ENCODE results near the gene ARHGAP27.
"Not testable (repeated sequence)": the region's sequence is repeated elsewhere in the genome, so short reads cannot be mapped to it uniquely, and the experiment has no call there.

ARHGAP27 gene

GRCh38 chr17:45449708-45450329, 17.1 kb upstream of the ARHGAP27 start:
- H3K27me3 Mint-ChIP-seq, H3K4me3 Mint-ChIP-seq, H3K9me3 Mint-ChIP-seq, DNase-seq, H3K27ac Mint-ChIP-seq: not testable (repeated sequence)
- peaks cover 13% of the 10 kb centered on the region for H3K4me1 Mint-ChIP-seq (ENCODE audit: low read depth)
- peaks cover 43% of the 10 kb centered on the region for H3K36me3 Mint-ChIP-seq (ENCODE audit: low read depth)

- Mint-ChIP-seq H3K4me1 (ENCODE audit: low read depth) (peaks cover 14% of the 10 kb centered on the region), H3K36me3 (ENCODE audit: low read depth) (peaks cover 38% of the 10 kb centered on the region)
- DNase-seq, H3K9me3 Mint-ChIP-seq, H3K27ac Mint-ChIP-seq, H3K4me3 Mint-ChIP-seq, H3K27me3 Mint-ChIP-seq: not testable (repeated sequence)
Measured at GRCh38 chr17:45449260-45449659, 16.6 kb upstream of the ARHGAP27 start.

- H3K27me3 Mint-ChIP-seq, H3K9me3 Mint-ChIP-seq, H3K4me3 Mint-ChIP-seq, H3K27ac Mint-ChIP-seq, DNase-seq: not testable (repeated sequence)
- H3K36me3 Mint-ChIP-seq (ENCODE audit: low read depth) = peaks cover 37% of the 10 kb centered on the region
- peaks cover 14% of the 10 kb centered on the region for H3K4me1 Mint-ChIP-seq (ENCODE audit: low read depth)
Measured at GRCh38 chr17:45448483-45448882, 15.8 kb upstream of the ARHGAP27 start.

DNA sequence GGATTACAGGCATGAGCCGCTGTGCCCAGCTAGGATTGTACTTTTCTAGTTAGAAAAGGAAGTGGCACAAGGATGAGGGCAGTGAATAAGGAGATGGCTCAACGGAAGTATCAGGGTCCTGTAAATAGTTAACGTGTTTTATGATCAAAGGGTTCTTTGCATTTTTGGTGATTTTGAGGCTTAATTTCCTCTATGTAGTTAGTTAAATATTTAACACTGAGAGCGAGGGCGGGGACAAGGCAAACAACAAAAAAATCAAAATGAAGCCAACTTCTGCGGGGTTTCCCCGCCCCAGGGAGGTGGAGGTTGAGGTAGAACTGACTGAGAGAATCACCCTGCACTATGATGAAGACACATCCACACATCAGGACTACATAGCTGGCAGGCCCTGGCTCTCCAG, 15.4 kb upstream of the ARHGAP27 start:
- H3K27me3 Mint-ChIP-seq, H3K4me3 Mint-ChIP-seq, DNase-seq, H3K9me3 Mint-ChIP-seq, H3K27ac Mint-ChIP-seq: not testable (repeated sequence)
- Mint-ChIP-seq H3K36me3 (ENCODE audit: low read depth) (peaks cover 37% of the 10 kb centered on the region), H3K4me1 (ENCODE audit: low read depth) (peaks cover 14% of the 10 kb centered on the region)

GRCh38 chr17:45447650-45448049, 15.0 kb upstream of the ARHGAP27 start:
- H3K36me3 Mint-ChIP-seq (ENCODE audit: low read depth) = peaks cover 34% of the 10 kb centered on the region
- peaks cover 14% of the 10 kb centered on the region for H3K4me1 Mint-ChIP-seq (ENCODE audit: low read depth)
- H3K4me3 Mint-ChIP-seq, H3K27ac Mint-ChIP-seq, DNase-seq, H3K9me3 Mint-ChIP-seq, H3K27me3 Mint-ChIP-seq: not testable (repeated sequence)

DNA sequence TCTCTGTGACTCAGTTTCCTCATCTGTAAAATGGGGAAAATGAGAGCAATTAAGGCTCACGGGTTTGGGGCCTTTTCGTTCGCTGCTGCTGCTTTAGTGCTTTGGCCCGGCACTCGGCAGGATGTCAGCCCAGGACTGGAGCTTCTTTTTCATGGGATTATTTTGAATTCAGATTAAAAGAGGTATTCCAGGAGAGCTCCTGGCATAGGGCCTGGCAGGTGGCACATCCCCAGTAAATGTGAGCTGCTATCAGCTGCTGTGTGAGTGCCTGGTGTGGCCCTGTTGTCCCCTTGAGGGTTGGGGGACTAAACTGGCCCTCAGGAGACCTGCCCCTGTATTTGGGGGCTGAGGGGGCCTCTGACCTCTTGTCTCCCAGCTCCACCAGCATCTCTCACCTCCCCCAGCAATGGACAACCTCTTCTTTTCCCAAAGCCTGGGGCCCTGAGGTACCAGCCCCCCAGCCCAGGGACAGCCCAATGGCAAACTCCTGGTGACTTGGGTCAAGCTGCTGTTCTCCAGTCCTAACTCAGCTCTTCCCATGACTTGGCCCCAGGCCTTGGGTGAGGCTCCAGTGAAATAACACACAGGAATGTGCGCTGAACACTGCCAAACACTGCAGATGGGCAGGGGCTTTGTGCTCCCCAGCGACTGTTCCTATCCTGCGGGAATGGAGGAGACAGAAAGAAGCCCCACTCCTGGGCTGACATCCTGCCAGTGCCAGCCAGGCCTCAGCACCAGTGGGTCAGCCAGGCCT, 14.4 kb upstream of the ARHGAP27 start:
- H3K27me3 Mint-ChIP-seq, H3K4me3 Mint-ChIP-seq, DNase-seq, H3K27ac Mint-ChIP-seq, H3K9me3 Mint-ChIP-seq: not testable (repeated sequence)
- Mint-ChIP-seq H3K4me1 (ENCODE audit: low read depth) (peaks cover 14% of the 10 kb centered on the region), H3K36me3 (ENCODE audit: low read depth) (peaks cover 33% of the 10 kb centered on the region)

DNA sequence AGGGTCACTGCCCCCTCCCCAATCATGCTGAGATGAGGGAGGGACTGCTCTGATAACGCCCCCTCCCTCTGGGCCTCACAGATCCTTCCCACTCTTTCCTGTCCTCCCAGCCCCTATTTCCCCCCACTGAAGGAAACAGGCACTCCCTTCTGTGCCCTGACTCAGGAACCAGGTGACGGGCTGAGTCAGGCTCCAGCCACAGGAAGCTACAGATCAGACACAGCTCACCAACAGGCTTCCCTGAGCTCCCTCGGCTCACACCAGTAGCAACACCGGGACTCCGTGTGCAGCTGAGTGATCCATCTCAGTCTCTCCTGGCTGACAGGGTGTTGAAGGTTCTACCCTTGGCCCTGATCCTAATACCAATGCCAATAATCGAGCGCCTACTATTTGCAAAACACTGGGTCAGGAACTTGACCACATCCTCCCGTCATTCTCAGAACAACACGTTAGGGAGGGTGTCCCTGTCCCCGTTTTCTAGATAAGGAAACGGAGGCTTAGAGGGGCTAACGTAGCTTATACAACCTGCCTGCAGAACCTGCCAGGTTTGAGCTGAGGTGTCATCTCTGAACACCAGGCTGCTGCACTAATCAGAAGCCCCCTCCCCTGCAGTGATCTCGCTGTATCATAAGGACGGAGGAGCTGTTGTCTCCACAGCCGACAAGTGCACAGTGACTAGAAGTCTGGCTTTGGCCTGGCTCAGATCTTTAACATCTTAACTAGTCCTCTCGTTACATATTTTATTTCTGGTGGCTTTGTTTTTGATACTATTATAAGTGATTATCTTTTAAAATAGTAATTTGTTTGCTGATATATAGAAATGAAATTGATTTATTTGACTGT, 13.5 kb upstream of the ARHGAP27 start:
- Mint-ChIP-seq H3K27ac (peak overlapping the region; percentile 81), H3K36me3 (ENCODE audit: low read depth) (peaks cover 33% of the 10 kb centered on the region), H3K4me3 (peak overlapping the region; percentile 31), H3K4me1 (ENCODE audit: low read depth) (peaks cover 20% of the 10 kb centered on the region)
- H3K27me3 Mint-ChIP-seq, H3K9me3 Mint-ChIP-seq: not testable (repeated sequence)
- peak; percentile 54 for DNase-seq

DNA sequence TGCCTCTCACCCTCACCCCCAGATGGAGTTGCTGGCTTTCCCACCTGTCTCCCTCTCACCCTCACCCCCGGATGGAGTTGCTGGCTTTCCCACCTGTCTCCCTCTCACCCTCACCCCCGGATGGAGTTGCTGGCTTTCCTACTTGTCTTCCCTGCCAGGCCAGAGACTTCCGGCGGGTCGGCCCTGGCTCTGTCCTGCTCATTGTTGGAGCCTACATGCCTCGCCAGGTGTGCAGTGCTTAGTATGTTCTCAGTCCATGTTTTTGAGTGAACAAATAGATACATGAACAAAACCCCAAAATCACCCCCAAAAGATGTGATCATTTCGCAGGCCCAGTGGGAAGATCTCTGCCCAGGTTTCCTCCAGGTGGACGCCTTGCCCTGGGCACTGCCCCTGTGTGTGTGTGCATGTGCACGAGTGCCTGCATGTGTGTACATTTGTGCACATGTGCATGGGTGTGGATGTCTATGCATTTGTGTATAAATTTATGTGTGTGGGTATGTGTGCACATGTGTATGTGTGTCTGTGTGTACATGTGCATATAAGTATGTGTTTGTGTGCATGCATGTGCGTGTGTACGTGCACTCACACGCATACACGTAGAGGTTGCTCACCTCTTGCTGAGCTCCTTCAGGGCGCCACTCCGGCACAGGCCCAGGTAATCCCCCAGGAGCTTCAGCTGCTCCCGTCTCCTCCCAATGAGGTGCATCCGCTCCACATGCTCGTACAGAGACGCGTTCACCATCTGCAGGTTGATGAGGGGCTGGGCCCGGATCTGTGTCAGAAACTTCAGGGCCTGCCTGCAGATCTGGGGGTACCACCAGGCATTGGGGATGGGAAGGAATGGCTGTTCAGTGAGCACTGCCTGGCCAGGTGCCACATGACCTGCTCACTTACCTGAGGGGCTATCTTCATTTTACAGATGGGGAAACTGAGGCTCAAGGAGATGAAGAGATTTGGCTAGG, 12.5 kb upstream of the ARHGAP27 start:
- Mint-ChIP-seq H3K4me1 (ENCODE audit: low read depth) (peaks cover 29% of the 10 kb centered on the region), H3K36me3 (ENCODE audit: low read depth) (peaks cover 28% of the 10 kb centered on the region), H3K27ac (peak overlapping the region; percentile 66)
- H3K4me3 Mint-ChIP-seq, H3K9me3 Mint-ChIP-seq, H3K27me3 Mint-ChIP-seq, DNase-seq: not testable (repeated sequence)

DNA sequence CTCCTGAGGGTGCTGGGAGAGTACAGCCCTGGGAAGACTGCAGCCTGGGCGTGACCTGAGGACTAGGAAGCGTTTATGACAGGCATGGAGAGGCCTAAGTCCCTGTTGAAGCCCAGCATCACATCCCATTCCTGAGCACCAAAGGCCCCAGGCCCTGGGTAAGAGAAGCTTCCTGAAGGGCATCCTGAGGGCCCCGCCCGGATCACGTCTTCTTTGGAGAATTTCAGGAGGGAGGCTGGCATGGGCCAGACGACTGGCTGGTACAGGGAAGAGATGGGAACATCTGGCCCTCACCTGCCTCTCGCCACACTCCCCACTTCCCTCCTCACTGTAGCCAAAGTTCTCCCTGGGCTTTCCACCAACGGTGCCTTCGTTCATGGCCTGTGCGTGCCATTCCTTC, 11.6 kb upstream of the ARHGAP27 start:
- not testable (repeated sequence) for DNase-seq, H3K27ac Mint-ChIP-seq, H3K9me3 Mint-ChIP-seq, H3K27me3 Mint-ChIP-seq, H3K4me3 Mint-ChIP-seq
- Mint-ChIP-seq H3K4me1 (ENCODE audit: low read depth) (peaks cover 29% of the 10 kb centered on the region), H3K36me3 (ENCODE audit: low read depth) (peaks cover 34% of the 10 kb centered on the region)

DNA sequence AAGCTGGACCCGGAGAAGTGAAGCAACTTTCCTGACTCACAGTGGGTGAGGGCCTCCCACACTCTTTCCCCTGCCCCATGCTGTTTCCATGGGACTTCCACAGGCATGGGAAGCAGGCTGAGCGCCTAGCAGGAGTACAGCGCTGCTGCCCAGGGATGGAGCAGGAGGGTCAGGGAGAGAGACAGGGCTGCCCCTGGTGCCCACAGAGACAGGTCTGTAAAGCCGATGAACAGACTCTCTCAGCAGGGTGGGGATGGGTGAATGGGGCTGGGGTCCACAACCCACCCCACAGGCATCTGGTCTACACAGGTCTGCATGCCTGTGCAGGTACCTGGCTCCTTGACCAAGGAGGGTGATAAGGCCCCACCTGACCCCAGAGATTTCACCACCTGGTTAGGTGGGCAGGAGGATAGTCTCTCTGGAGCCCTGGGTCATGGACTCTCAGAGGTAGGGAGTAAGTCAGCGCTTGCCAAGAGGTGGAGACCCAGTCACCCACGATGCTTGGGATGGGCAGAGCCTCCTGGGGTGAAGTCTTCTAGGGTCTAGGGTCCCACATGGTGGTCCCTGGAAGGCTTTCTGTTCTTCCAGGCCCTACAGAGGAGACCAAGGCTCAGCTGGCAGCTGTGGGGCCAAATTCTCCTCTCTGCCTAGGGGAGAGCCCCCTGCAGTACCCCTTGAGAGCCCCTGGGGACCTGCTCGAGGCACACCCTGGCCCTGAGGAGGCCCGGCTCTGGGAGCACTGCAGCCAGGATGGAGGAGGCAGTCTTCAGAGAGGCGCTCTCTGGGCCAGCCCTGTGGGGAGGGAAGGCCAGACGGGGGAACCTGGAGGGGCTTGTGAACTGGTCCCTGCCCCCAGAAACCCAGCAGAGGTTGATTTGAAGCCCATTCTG, 10.9 kb upstream of the ARHGAP27 start:
- DNase-seq, H3K27me3 Mint-ChIP-seq, H3K4me3 Mint-ChIP-seq, H3K9me3 Mint-ChIP-seq, H3K27ac Mint-ChIP-seq: not testable (repeated sequence)
- Mint-ChIP-seq H3K4me1 (ENCODE audit: low read depth) (peaks cover 29% of the 10 kb centered on the region), H3K36me3 (ENCODE audit: low read depth) (peaks cover 40% of the 10 kb centered on the region)

- Mint-ChIP-seq H3K36me3 (ENCODE audit: low read depth) (peaks cover 42% of the 10 kb centered on the region), H3K27me3 (no peaks in the 10 kb centered on the region), H3K4me1 (ENCODE audit: low read depth) (peaks cover 27% of the 10 kb centered on the region), H3K27ac (peak overlapping the region; percentile 31), H3K9me3 (no peaks in the 10 kb centered on the region), H3K4me3 (no peak overlapping the region)
- no peak for DNase-seq
Measured at GRCh38 chr17:45441526-45442310, 9.0 kb upstream of the ARHGAP27 start.

DNA sequence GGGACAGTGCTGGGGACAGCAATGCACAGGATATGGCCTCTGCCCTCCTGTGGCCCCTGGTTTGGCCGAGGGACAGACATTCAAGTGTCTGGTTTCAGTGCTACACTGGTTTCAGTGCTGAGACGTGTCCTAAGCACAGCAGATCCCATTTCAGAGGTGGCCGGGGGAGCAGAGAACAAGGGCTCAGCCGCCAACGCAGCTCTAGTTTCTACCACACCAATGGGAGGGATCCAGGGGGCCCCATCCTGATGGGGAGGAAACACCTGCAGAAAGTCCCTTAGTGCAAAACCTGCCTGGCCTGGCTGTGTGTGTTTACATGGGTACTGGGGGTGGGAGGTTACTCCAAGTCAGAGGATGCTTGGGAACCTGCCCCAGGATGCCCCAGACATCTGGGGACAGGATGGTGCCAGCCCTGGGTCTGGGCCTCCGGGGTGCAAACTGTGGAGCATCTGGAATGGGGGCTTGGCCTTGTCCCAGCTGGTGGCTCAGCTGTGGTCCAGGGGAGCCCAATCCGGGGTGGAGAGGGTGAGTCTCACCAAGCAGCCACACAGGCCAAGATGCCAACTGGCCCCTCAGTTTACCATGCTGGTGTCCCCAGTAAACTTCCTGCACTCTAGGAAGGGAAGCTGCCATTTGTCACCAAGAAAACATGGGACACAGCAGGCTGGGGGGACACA, 8.3 kb upstream of the ARHGAP27 start:
- H3K27ac Mint-ChIP-seq = peak overlapping the region; percentile 50
- DNase-seq = not testable (repeated sequence)

More for the DNA sequence above, 8.3 kb upstream of the ARHGAP27 start:
- H3K4me3 Mint-ChIP-seq, H3K27me3 Mint-ChIP-seq, H3K9me3 Mint-ChIP-seq: not testable (repeated sequence)
- peaks cover 41% of the 10 kb centered on the region for H3K36me3 Mint-ChIP-seq (ENCODE audit: low read depth)
- peaks cover 23% of the 10 kb centered on the region for H3K4me1 Mint-ChIP-seq (ENCODE audit: low read depth)
